HUDEP-2 (cell line): ENCODE measurements around the gene SOX4.
A peak's percentile ranks its signal among the peaks of the same experiment; 100 is the strongest.

ENCODE experiments used
- DNase-seq, 76 experiments: peaks; one replicate each; lab custom pipeline; 2025; ENCODE audit not compliant: unreplicated experiment in 76 of 76; lab: John Stamatoyannopoulos, UW

SOX4 gene

DNA sequence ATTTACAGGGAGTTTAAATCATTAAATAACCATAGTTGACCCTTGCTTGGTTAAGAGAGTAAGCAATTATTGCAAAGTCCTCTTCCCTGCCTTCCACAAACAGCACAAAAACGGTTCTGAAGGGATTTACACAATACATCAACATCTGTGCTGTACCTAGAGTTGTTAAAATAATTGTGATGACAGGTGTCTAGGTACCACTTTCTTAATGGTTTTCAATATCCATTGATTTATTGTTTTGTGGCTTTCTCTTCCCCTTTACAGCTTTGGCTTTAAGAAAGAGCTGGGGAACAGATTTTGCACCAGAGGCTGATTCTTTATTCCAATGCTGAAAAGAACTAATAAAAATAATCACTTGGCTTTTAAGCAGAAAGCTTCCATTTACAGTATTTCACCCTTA, 598 bp upstream of the SOX4 start:
- DNase-seq = no peak

GRCh38 chr6:21593927-21594415, 420 bp downstream of the SOX4 start:
- DNase-seq = peak in 12 of 76 experiments; percentile 8 to 69 (median 36)

GRCh38 chr6:21594416-21595281, 1.1 kb downstream of the SOX4 start:
- DNase-seq = peak in 35 of 76 experiments; percentile 11 to 91 (median 39)

DNA sequence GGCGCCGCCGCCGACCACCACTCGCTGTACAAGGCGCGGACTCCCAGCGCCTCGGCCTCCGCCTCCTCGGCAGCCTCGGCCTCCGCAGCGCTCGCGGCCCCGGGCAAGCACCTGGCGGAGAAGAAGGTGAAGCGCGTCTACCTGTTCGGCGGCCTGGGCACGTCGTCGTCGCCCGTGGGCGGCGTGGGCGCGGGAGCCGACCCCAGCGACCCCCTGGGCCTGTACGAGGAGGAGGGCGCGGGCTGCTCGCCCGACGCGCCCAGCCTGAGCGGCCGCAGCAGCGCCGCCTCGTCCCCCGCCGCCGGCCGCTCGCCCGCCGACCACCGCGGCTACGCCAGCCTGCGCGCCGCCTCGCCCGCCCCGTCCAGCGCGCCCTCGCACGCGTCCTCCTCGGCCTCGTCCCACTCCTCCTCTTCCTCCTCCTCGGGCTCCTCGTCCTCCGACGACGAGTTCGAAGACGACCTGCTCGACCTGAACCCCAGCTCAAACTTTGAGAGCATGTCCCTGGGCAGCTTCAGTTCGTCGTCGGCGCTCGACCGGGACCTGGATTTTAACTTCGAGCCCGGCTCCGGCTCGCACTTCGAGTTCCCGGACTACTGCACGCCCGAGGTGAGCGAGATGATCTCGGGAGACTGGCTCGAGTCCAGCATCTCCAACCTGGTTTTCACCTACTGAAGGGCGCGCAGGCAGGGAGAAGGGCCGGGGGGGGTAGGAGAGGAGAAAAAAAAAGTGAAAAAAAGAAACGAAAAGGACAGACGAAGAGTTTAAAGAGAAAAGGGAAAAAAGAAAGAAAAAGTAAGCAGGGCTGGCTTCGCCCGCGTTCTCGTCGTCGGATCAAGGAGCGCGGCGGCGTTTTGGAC, 2.0 kb downstream of the SOX4 start:
- DNase-seq = peak in 6 of 76 experiments; percentile 16 to 39 (median 18)

DNA sequence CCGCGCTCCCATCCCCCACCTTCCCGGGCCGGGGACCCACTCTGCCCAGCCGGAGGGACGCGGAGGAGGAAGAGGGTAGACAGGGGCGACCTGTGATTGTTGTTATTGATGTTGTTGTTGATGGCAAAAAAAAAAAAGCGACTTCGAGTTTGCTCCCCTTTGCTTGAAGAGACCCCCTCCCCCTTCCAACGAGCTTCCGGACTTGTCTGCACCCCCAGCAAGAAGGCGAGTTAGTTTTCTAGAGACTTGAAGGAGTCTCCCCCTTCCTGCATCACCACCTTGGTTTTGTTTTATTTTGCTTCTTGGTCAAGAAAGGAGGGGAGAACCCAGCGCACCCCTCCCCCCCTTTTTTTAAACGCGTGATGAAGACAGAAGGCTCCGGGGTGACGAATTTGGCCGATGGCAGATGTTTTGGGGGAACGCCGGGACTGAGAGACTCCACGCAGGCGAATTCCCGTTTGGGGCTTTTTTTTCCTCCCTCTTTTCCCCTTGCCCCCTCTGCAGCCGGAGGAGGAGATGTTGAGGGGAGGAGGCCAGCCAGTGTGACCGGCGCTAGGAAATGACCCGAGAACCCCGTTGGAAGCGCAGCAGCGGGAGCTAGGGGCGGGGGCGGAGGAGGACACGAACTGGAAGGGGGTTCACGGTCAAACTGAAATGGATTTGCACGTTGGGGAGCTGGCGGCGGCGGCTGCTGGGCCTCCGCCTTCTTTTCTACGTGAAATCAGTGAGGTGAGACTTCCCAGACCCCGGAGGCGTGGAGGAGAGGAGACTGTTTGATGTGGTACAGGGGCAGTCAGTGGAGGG, 2.8 kb downstream of the SOX4 start:
- peak in 5 of 76 experiments; percentile 7 to 25 (median 10) for DNase-seq

GRCh38 chr6:21596949-21597682, 3.6 kb downstream of the SOX4 start:
- DNase-seq = peak in 2 of 76 experiments; percentile 8 to 18

DNA sequence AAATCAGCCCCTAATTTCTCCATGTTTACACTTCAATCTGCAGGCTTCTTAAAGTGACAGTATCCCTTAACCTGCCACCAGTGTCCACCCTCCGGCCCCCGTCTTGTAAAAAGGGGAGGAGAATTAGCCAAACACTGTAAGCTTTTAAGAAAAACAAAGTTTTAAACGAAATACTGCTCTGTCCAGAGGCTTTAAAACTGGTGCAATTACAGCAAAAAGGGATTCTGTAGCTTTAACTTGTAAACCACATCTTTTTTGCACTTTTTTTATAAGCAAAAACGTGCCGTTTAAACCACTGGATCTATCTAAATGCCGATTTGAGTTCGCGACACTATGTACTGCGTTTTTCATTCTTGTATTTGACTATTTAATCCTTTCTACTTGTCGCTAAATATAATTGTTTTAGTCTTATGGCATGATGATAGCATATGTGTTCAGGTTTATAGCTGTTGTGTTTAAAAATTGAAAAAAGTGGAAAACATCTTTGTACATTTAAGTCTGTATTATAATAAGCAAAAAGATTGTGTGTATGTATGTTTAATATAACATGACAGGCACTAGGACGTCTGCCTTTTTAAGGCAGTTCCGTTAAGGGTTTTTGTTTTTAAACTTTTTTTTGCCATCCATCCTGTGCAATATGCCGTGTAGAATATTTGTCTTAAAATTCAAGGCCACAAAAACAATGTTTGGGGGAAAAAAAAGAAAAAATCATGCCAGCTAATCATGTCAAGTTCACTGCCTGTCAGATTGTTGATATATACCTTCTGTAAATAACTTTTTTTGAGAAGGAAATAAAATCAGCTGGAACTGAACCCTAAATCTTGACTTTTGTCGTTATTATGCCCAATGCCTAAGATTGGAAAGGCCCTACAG, 4.5 kb downstream of the SOX4 start:
- no peak for DNase-seq

GRCh38 chr6:21598674-21599023, 5.1 kb downstream of the SOX4 start:
- no peak for DNase-seq

- DNase-seq = no peak
Observed at GRCh38 chr6:21599051-21599696, 5.6 kb downstream of the SOX4 start.

DNA sequence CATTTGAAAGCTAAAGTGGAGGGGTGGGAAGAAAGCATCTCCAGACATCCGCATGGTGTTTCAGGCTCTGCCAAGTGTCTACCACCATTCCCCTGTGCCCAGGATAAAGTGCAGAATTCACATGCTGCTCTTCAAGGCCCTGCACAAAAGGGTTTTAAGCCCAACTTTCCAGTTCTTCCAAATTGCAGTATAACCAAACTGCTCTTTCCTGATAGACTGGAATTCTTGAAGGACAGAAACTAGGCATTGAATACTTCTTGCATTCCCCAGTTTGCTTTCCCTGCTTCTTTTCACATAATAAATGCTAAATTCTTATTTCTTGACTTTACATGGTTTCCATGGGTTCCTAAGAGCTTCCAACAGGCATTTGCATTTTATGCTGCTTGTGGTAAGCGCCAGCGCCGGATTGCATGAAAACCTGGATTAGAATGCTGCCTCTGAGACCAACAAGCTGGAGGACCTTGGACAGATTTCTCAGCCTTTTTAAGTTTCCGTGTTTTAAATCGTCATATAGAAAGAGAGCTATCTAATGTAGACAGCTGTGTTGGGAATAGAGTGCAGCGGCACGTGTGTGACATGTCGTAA, 7.9 kb downstream of the SOX4 start:
- no peak for DNase-seq

- DNase-seq = no peak
Observed at GRCh38 chr6:21601932-21602390, 8.4 kb downstream of the SOX4 start.

DNA sequence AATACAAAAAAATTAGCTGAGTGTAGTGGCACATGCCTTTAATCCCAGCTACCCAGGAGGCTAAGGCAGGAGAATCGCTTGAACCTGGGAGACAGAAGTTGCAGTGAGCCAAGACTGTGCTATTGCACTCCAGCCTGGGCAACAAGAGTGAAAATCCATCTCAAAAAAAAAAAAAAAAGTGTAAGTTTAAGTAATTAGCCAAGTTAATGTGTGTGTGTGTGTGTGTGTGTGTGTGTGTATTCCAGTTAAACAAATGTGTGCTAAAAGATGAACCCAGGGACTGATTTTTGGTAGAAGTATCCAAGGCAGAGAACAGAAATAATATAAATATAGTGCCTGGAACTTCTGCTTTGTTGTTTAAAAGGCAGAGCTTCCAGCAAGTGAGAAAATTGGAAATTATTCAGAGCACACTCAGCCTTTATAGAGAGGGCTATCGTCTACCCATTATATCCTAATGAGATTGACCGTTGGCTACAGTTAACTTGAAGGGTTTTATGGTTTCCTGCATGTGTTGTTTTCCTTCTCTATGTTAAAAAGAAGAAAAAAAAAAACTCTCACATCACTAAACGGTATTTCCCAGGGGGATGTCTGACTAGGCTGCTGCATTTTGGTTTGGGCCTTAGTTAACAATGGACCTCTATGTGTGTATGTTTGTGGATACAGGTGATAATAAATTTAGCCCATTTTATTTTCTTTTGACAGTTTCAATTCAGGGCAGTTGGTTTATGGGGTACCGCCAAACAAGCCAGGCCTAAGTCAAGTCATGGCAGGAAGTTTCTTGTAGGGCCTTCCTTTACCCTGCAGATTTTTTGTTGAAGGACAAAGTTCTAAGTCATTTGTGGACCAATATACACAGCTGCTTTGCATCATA, 9.8 kb downstream of the SOX4 start:
- DNase-seq = no peak

GRCh38 chr6:21604081-21604480, 10.5 kb downstream of the SOX4 start:
- no peak for DNase-seq

DNA sequence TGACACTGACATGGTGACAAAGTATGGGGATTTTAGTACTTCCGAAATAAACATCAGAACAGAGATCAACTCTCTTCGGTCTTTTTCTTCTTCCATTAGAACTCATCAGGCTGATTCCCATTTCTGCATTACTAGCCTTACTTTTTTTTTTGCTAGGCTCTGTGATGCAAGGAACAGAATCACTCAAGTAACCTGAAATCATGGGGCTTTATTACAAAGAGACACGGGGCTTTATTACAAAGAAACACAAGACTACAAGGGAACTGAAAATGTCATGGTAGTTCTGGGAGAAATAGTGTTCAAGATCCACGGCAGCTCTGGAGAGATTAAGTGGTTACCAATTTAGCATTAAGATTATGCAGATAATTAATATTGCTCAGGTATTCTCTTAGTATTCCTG, 11.6 kb downstream of the SOX4 start:
- DNase-seq = no peak

DNA sequence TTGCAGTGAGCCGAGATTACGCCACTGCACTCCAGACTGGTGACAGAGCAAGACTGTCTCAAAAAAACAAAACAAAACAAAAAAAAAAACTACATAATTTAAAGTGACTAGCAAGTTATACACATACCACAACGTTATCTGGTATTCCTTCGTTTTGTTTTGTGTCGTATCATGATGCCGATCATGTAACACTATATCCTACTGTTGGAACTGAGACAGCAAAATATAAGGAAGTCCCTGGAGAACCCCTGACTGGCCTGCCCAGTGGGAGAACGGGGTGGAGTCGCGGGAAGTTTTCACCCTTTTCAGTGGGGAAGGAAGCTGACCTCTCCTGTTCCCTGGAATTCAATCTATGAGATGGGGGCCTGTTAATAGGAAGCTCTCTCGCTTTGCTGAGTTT, 15.1 kb downstream of the SOX4 start:
- no peak for DNase-seq

GRCh38 chr6:21609881-21610329, 16.4 kb downstream of the SOX4 start:
- no peak for DNase-seq

DNA sequence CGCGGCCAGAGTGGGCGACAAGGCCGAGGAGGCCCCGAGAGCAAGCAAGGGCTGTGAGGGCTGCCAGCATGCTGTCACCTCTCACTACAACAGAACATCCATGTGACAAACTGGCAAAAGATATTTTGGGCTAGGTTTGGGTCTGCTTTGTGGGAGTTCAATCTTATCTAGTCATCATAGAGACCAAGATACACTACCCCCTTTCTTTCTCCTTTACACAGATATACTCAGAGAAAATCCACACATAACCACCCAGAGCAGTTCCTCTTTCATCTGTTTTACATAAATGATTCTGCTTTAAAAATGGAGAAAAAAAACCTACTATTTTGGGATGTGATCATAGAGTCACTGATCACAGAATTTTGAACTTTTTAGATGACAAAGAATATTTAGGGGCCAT, 16.8 kb downstream of the SOX4 start:
- no peak for DNase-seq
